T-cell (primary cell): Measurements from ENCODE around the gene GNG8. TPM values are rescaled to one million over a fixed set of nuclear protein-coding genes. Genes with fewer than 3 reads are reported as not detected.

ENCODE experiments used
- ATAC-seq, 4 experiments: fragments of 200-7000 bp in 3 of 4; fragments of 150-1000 bp in 1 of 4; cut with Tn5 transposase; replicated peaks in 1 of 4; 1 replicate in 3 of 4; 2 replicates in 1 of 4; pipeline ENCODE4 v1.10.0; 2021; ENCODE audit warnings: moderate library complexity in 3 of 4, mild to moderate bottlenecking in 2 of 4, moderate number of reproducible peaks in 1 of 4
- CTCF ChIA-PET, 2 donors: fragments of 300-600 bp; sonication (Branson Sonifier 250); formaldehyde crosslinking; loops; one replicate each; lab custom pipeline; 2022; ENCODE audit warnings: antibody characterized with exemption in 2 of 2; lab: Charles Lee
- POLR2A ChIA-PET, 2 donors: fragments of 300-600 bp; sonication (Branson Sonifier 250); formaldehyde crosslinking; loops; one replicate each; lab custom pipeline; 2022; ENCODE audit warnings: antibody characterized with exemption in 2 of 2; lab: Charles Lee
- DNase-seq, 35 experiments: peaks; one replicate each; pipeline versions ENCODE4 v3.0.0 to v3.0.0-alpha.2; 2013 to 2023
- H3K27ac ChIP-seq: one replicate; pipeline ENCODE4 v1.5.1; 2013; ENCODE audit warnings: low read length
- H3K27me3 ChIP-seq, 2 experiments: replicated peaks in 1 of 2; 1 replicate in 1 of 2; 2 replicates in 1 of 2; pipeline versions ENCODE4 v1.6.1 to v1.7.0; 2013; ENCODE audit warnings: low read length in 1 of 2, mixed read lengths in 1 of 2; ENCODE audit not compliant: control insufficient read depth in 2 of 2, insufficient read depth in 2 of 2; ENCODE audit errors: extremely low read depth in 1 of 2
- H3K36me3 ChIP-seq, 2 donors: 1 replicate in 1 of 2; 2 replicates in 1 of 2; pipeline versions ENCODE4 v1.6.1 to v1.7.0; 2013; ENCODE audit warnings: low read length in 1 of 2; ENCODE audit not compliant: control insufficient read depth in 2 of 2, insufficient read depth in 1 of 2; ENCODE audit errors: extremely low read depth in 1 of 2
- H3K4me1 ChIP-seq, 2 experiments: 1 replicate in 1 of 2; 2 replicates in 1 of 2; pipeline versions ENCODE4 v1.6.1 to v1.7.0; 2013; ENCODE audit warnings: low read length in 2 of 2, mixed read lengths in 1 of 2; ENCODE audit not compliant: insufficient read depth in 2 of 2, control insufficient read depth in 1 of 2; ENCODE audit errors: extremely low read depth in 1 of 2
- H3K4me3 ChIP-seq, 2 donors: 1 replicate in 1 of 2; 2 replicates in 1 of 2; pipeline versions ENCODE4 v1.5.1 to v1.7.0; 2013; ENCODE audit warnings: mild to moderate bottlenecking in 2 of 2, low read length in 1 of 2, moderate library complexity in 1 of 2; ENCODE audit not compliant: control insufficient read depth in 1 of 2; ENCODE audit errors: extremely low read depth in 1 of 2
- H3K9me3 ChIP-seq: 2 replicates; pipeline ENCODE4 v1.7.0; 2013
- H3K27ac Mint-ChIP-seq, 2 donors: one replicate each; pipeline ENCODE4 v1.8.0; 2020 to 2021; ENCODE audit warnings: mild to moderate bottlenecking in 2 of 2, mixed read lengths in 2 of 2
- H3K27me3 Mint-ChIP-seq, 2 donors: one replicate each; pipeline ENCODE4 v1.8.0; 2021 to 2022; ENCODE audit warnings: mixed read lengths in 2 of 2
- H3K36me3 Mint-ChIP-seq: one replicate; pipeline ENCODE4 v1.8.0; 2021; ENCODE audit warnings: mixed read lengths
- H3K4me1 Mint-ChIP-seq, 3 donors: one replicate each; pipeline ENCODE4 v1.8.0; 2020 to 2022; ENCODE audit warnings: mixed read lengths in 3 of 3, mild to moderate bottlenecking in 1 of 3
- H3K4me3 Mint-ChIP-seq, 3 donors: one replicate each; pipeline ENCODE4 v1.8.0; 2020 to 2022; ENCODE audit warnings: mild to moderate bottlenecking in 3 of 3, mixed read lengths in 3 of 3, moderate library complexity in 3 of 3
- H3K9me3 Mint-ChIP-seq, 3 donors: one replicate each; pipeline ENCODE4 v1.8.0; 2020 to 2022; ENCODE audit warnings: mixed read lengths in 3 of 3
- WGBS: methylation state at CpG from one replicate; pipeline ENCODE4 v1.1.5; 2013; ENCODE audit warnings: missing lambda C conversion rate; ENCODE audit not compliant: insufficient coverage; 5-methylcytosine and 5-hydroxymethylcytosine counted together
- total RNA-seq, 35 experiments: library from RNA in 6 of 35; stranded (reverse) in 6 of 35; fragments of 120-200 nt in 1 of 35; gene quantifications; one replicate each; pipeline versions ENCODE4 v1.2.1 to v1.2.4 and lab custom pipeline; 2013 to 2026

The GNG8 gene
- total RNA-seq, 5 donors from 2014 or later (not counting 1 experiment from before 2014, with no cell fraction given): 3.3 to 7.9 (median 3.6) TPM; not detected in 2

GRCh38 chr19:46620267-46620666 lies 15.7 kb downstream of the GNG8 start:
- Mint-ChIP-seq H3K4me3 (peak overlapping the region in 1 of 3 donors; percentile 69), H3K9me3 (no peaks in the 10 kb centered on the region), H3K36me3 (no peaks in the 10 kb centered on the region), H3K27ac (peak overlapping the region; percentile 77 to 85), H3K4me1 (peaks cover 52 to 77% (median 65%) of the 10 kb centered on the region in 3 donors), H3K27me3 (no peaks in the 10 kb centered on the region)
- DNase-seq (no peak), ATAC-seq (no peak)
- H3K9me3 ChIP-seq: no peaks in the 10 kb centered on the region
- no peaks in the 10 kb centered on the region for H3K36me3 ChIP-seq
- H3K4me1 ChIP-seq: peaks cover 54 to 87% of the 10 kb centered on the region in 2 experiments
- peak overlapping the region; percentile 64 for H3K27ac ChIP-seq
- H3K4me3 ChIP-seq: no peak overlapping the region
- 100% methylated on average over 1 of the region's 3 CpGs for WGBS
- peaks cover 0 to 22% of the 10 kb centered on the region in 2 experiments for H3K27me3 ChIP-seq
- POLR2A ChIA-PET: interaction anchor here in 1 of 2 donors (0.6 to 0.7 kb wide), 2 partner anchors 8 to 18 kb away, joined by 8 read pairs; no protein-coding TSS in a partner anchor
- CTCF ChIA-PET: interaction anchor here (0.6 kb wide), 3 partner anchors 37 to 113 kb away, joined by 3 to 9 read pairs (median 3); no protein-coding TSS in a partner anchor

- Histone ChIP-seq H3K9me3 (no peaks in the 10 kb centered on the region), H3K4me3 (no peak overlapping the region), H3K27me3 (peaks cover 0 to 17% of the 10 kb centered on the region in 2 experiments), H3K4me1 (peaks cover 49 to 83% of the 10 kb centered on the region in 2 experiments), H3K27ac (peak overlapping the region; percentile 50), H3K36me3 (no peaks in the 10 kb centered on the region)
- Mint-ChIP-seq H3K4me1 (peaks cover 48 to 74% (median 62%) of the 10 kb centered on the region in 3 donors), H3K27ac (peak overlapping the region; percentile 77 to 85), H3K9me3 (no peaks in the 10 kb centered on the region), H3K36me3 (no peaks in the 10 kb centered on the region), H3K27me3 (no peaks in the 10 kb centered on the region), H3K4me3 (peak overlapping the region in 1 of 3 donors; percentile 69)
- DNase-seq (peak in 10 of 35 experiments; percentile 35 to 69 (median 46)), ATAC-seq (peak in 1 of 4 experiments; percentile 34)
- ChIA-PET CTCF (interaction anchor here (0.5 to 1.2 kb wide), 3 partner anchors 43 to 131 kb away, joined by 3 to 4 read pairs (median 4); no protein-coding TSS in a partner anchor), POLR2A (interaction anchor here in 1 of 2 donors (1.0 kb wide), 1 partner anchor 16 kb away, joined by 3 read pairs; no protein-coding TSS in a partner anchor)
- 53% methylated on average over 2 of the region's 9 CpGs for WGBS
These were observed 17.3 kb downstream of the GNG8 start for GRCh38 chr19:46618670-46619231.

GRCh38 chr19:46617601-46618000 lies 18.4 kb downstream of the GNG8 start:
- peak in 3 of 35 experiments; percentile 27 to 43 (median 38) for DNase-seq
- H3K4me3 ChIP-seq: no peak overlapping the region
- peak in 2 of 4 experiments; percentile 6 to 20 for ATAC-seq
- CTCF ChIA-PET: interaction anchor here (0.6 to 1.3 kb wide), 3 partner anchors 13 to 44 kb away, joined by 3 read pairs; no protein-coding TSS in a partner anchor
- POLR2A ChIA-PET: interaction anchor here in 1 of 2 donors (0.8 kb wide), 1 partner anchor 93 kb away, joined by 3 read pairs; no protein-coding TSS in a partner anchor
- peak overlapping the region; percentile 87 to 95 for H3K27ac Mint-ChIP-seq
- H3K27ac ChIP-seq: peak overlapping the region; percentile 57
- H3K27me3 ChIP-seq: peaks cover 0 to 17% of the 10 kb centered on the region in 2 experiments
- H3K4me1 ChIP-seq: peaks cover 48 to 84% of the 10 kb centered on the region in 2 experiments
- peaks cover 52 to 77% (median 69%) of the 10 kb centered on the region in 3 donors for H3K4me1 Mint-ChIP-seq
- H3K9me3 ChIP-seq: no peaks in the 10 kb centered on the region
- no CpG with 5 or more reads among the region's 6 CpGs for WGBS
- H3K9me3 Mint-ChIP-seq: no peaks in the 10 kb centered on the region
- peak overlapping the region in 1 of 3 donors; percentile 69 for H3K4me3 Mint-ChIP-seq
- no peaks in the 10 kb centered on the region for H3K36me3 ChIP-seq
- H3K27me3 Mint-ChIP-seq: no peaks in the 10 kb centered on the region
- H3K36me3 Mint-ChIP-seq: no peaks in the 10 kb centered on the region

- CTCF ChIA-PET: interaction anchor here (0.6 to 1.3 kb wide), 5 partner anchors 9 to 931 kb away, joined by 3 read pairs; no protein-coding TSS in a partner anchor
- 28% methylated on average over 17 of the region's 17 CpGs for WGBS
- Histone ChIP-seq H3K4me3 (peak overlapping the region in 1 of 2 donors; percentile 19), H3K27ac (peak overlapping the region; percentile 57), H3K4me1 (peaks cover 50 to 85% of the 10 kb centered on the region in 2 experiments), H3K36me3 (no peaks in the 10 kb centered on the region), H3K27me3 (peaks cover 0 to 13% of the 10 kb centered on the region in 2 experiments), H3K9me3 (no peaks in the 10 kb centered on the region)
- DNase-seq (peak in 5 of 35 experiments; percentile 17 to 51 (median 27)), ATAC-seq (no peak)
- H3K4me1 Mint-ChIP-seq: peaks cover 52 to 77% (median 70%) of the 10 kb centered on the region in 3 donors
- H3K4me3 Mint-ChIP-seq: peak overlapping the region; percentile 56 to 69 (median 66)
- no peaks in the 10 kb centered on the region for H3K36me3 Mint-ChIP-seq
- no peaks in the 10 kb centered on the region for H3K9me3 Mint-ChIP-seq
- H3K27me3 Mint-ChIP-seq: no peaks in the 10 kb centered on the region
- peak overlapping the region; percentile 87 to 95 for H3K27ac Mint-ChIP-seq
- POLR2A ChIA-PET: interaction anchor here (0.5 to 0.8 kb wide), 2 partner anchors 94 to 1140 kb away, joined by 3 read pairs; no protein-coding TSS in a partner anchor
These were observed 19.2 kb downstream of the GNG8 start for GRCh38 chr19:46616631-46617322.

GRCh38 chr19:46615966-46616365 lies 20.0 kb downstream of the GNG8 start:
- no peak for ATAC-seq
- no peak overlapping the region for H3K27ac Mint-ChIP-seq
- Histone ChIP-seq H3K9me3 (no peaks in the 10 kb centered on the region), H3K27ac (no peak overlapping the region), H3K36me3 (no peaks in the 10 kb centered on the region), H3K4me3 (no peak overlapping the region), H3K27me3 (peaks cover 0 to 5% of the 10 kb centered on the region in 2 experiments), H3K4me1 (peaks cover 50 to 85% of the 10 kb centered on the region in 2 experiments)
- H3K36me3 Mint-ChIP-seq: no peaks in the 10 kb centered on the region
- H3K9me3 Mint-ChIP-seq: no peaks in the 10 kb centered on the region
- CTCF ChIA-PET: interaction anchor here in 1 of 2 donors (0.6 to 0.7 kb wide), 3 partner anchors 45 to 651 kb away, joined by 3 to 4 read pairs (median 3); partner anchors contain the start of gene DACT3
- WGBS: 100% methylated on average over 2 of the region's 10 CpGs
- no peaks in the 10 kb centered on the region for H3K27me3 Mint-ChIP-seq
- H3K4me3 Mint-ChIP-seq: peak overlapping the region in 1 of 3 donors; percentile 3
- peaks cover 56 to 77% (median 70%) of the 10 kb centered on the region in 3 donors for H3K4me1 Mint-ChIP-seq
- POLR2A ChIA-PET: no interaction called here
- DNase-seq: no peak
